Stimulated activated CD4-positive, alpha-beta T cell treated with anti-CD3 and anti-CD28 coated beads, Interleukin-1b, Interleukin-23, amount 100 ng/mL, for 24 hours (primary cell): ENCODE results near the gene RILPL1.
"Not testable (repeated sequence)": the region's sequence is repeated elsewhere in the genome, so short reads cannot be mapped to it uniquely, and the experiment has no call there.

Source experiments
- DNase-seq, 4 experiments: peaks; one replicate each; pipeline ENCODE4 v3.0.0-alpha.2; 2020; ENCODE audit warnings: low read depth in 4 of 4, low spot score in 1 of 4

Gene RILPL1

DNA sequence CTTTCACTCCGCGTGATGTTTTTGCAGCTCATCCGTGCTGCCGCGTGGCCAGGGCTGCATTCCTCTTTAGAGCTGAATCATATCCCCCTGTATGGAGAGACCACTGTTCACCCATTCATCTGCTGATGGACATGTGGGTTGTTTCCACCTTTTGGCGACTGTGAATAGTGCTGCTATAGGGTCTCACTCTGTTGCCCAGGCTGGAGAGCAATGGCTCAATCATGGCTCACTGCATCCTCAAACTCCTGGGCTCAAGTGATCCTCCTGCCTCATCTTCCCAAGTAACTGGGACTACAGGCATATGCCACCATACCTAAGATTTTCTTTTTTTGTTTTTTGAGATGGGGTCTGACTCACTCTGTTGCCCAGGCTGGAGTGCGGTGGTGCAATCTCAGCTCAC is 36.5 kb downstream of the RILPL1 start:
- DNase-seq: no peak

DNA sequence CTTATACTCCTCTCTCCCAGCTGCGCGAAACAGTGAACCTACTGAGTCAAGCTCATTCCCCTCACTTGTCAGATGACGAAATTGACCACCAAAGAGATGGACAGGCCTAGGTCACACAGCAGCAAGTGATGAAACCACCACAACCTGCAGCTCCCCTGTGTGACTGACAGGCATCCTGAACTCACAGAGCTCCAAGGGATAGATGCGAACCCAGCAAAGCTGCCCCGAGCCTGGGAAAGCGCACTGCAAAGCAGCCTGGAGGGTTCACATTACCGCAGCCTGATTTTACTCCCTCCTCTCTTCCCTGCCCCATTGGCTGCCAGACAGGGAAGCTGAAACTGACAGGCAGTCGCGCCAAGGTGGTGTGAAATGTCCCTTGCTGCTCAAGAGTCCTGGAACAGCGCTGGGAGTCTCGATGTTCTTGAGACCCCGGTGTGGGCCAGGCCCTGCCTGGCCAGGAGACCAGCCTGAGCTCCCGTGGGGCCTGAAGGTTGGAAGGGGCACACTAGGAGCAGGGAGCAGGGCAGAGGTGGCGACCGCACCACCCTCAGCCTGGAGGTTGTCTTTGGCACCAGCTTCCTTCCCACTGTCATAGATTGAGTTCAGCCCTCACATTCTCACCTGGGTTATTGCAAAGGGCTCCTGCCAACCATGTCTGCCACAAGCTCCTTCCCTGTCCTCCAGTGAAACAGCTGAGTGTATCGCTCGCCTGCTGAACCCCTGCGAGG is 39.2 kb downstream of the RILPL1 start:
- DNase-seq: no peak

DNA sequence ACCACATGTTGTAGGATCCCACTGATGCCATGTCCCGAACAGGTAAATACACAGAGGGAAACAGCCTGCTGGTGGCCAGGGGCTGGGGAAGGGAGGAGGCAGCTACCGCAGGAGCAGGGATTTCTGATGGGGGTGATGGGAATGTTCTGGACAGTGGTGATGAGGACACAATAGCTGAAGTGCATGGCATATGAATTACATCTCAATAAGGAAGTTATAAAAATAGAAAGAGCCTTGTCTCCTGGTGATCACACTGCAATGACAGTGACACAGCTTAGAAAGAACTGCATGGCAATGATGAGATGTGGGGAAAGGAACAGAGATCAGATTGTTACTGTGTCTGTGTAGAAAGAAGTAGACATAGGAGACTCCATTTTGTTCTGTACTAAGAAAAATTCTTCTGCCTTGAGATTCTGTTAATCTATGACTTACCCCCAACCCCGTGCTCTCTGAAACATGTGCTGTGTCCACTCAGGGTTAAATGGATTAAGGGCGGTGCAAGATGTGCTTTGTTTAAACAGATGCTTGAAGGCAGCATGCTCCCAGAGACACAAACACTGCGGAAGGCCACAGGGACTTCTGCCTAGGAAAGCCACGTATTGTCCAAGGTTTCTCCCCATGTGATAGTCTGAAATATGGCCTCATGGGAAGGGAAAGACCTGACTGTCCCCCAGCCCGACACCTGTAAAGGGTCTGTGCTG is 41.0 kb downstream of the RILPL1 start:
- not testable (repeated sequence) for DNase-seq

DNA sequence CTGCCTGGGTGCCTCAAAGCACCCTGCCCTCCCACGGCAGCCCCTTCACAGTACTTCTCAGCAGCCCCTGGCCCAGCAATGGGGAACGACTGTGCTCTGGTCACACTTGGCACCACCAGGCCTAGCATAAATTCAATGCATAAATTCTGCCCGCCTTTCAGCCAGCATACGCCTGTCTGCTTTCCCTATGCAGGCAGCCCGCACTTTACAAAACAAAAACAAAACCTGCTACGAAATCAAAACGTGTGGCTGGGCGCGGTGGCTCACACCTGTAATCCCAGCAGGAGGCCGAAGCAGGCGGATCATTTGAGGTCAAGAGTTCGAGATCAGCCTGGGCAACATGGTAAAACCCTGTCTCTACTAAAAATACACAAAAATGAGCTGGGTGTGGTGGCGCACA is 42.0 kb downstream of the RILPL1 start:
- no peak for DNase-seq

DNA sequence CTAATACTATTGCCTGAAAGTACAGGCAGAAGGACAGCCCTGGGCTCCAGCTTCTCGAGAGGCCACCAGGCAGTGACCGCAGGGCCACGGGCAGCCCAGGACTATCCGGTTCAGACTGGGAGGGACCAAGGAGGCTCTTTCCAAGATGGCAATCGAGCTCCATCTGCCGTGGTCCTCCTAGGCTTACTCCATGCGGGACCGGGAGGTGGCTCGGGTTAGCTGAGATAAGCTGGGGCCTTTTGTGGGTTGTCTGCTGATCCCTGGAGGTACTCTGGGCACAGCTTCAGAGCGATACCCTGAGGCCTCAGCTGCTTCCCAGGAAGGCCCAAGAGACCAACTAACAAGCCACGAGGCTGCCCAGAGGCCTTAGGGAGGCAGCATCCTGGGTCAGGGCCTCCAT is 42.5 kb downstream of the RILPL1 start:
- DNase-seq: no peak

DNA sequence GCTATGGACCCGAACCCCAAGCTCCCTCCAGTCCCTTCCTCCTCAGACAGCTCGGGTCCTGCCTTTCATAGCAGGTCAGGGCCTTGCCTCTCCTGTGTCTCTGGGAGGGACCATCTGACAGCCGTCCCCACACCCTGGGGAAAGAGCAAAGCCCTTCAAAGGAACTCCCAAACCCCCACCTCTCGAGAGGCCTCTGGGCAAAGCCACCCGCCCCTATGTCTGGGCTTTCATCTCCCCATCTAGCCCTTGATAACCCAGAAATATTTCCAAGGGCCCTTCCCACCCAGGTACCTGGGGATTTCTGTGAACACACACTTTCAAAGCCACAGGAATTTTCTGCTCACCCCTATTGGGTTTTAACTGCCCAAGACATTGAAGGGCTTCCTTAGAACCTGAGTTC is 43.4 kb downstream of the RILPL1 start:
- no peak for DNase-seq

DNA sequence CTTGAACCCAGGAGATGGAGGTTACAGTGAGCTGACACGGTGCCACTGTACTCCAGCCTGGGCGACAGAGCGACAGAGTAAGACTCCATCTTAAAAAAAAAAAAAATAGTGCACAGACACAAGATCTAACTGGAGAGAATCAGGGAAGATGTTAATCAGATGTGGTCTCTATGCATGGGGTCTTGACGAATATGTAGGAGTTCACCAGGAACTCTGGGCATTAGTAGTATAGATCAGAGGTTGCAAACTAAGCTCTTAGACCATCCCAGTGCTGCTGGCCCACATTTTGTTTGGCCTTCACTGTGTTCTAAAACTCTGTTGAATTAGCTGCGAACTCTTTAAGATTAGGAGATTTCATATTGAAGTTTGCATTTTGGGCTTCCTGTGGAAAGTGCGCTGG is 43.9 kb downstream of the RILPL1 start:
- DNase-seq: no peak

DNA sequence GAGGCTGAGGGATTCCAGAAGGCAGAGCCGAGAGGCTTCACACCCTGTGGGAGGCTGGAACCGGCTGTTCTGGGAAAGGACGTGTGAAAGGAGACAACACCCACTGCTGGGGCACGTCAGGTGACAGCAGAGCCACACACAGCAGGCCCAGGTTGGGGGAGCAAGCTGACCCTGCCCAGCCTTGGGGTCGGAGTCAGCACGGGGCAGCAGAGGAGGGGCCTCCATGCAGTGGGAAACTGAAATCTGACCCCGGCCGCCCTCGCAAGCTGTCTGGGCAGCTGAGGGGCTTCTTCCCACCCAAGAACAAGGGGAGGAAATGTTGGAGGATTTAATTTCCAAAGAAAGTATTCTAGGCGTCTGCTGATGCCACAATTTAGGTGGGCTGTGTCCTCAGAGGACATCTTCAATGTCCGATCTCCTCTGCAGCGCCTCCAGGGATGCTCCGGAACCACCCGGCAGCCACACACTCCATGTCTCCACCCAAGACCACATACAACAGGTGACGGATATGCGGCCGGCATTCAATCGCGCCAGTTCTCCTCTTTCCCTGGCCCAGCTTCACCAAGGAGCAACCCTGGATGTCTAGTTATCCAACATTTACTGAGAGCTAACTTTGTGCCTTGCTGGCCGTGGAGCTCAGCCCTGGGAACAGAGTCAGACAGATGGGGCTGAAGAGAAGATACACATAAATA is 44.8 kb downstream of the RILPL1 start:
- DNase-seq: no peak

DNA sequence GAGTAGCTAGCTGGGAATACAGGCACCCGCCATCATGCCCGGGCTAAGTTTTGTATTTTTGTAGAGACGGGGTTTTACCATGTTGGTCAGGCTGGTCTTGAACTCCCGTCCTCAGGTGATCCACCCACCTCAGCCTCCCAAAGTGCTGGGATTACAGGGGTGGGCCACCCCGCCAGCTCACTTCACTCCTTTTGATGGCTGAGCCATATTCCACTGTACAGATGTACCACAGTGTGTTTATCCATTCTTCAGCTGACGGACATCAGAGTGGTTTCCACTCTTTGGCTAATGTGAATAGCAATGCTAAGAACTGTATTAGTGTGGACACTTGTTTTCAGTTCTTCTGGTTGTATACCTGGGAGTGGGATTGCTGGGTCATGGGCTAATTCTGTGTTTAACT is 46.1 kb downstream of the RILPL1 start:
- no peak for DNase-seq

DNA sequence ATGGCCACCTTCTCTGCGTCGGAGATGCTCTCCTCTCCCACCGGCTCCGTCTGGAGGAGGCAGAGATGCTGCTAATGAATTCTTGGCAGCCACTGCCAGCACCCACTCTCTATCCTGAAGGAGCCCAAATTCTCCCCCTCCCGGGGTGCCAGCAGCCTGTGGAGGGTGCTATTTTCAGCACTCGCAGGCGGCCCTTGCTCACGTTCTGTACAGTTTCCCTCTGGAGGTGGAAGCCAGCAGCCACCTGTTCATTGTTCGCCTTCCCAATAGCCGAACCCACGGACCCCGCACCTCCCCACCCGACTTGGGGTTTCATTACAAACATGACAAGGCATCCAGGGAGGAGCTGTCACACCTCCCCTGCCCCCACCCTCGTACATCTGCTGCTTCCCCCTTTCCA is 47.8 kb downstream of the RILPL1 start:
- no peak for DNase-seq

DNA sequence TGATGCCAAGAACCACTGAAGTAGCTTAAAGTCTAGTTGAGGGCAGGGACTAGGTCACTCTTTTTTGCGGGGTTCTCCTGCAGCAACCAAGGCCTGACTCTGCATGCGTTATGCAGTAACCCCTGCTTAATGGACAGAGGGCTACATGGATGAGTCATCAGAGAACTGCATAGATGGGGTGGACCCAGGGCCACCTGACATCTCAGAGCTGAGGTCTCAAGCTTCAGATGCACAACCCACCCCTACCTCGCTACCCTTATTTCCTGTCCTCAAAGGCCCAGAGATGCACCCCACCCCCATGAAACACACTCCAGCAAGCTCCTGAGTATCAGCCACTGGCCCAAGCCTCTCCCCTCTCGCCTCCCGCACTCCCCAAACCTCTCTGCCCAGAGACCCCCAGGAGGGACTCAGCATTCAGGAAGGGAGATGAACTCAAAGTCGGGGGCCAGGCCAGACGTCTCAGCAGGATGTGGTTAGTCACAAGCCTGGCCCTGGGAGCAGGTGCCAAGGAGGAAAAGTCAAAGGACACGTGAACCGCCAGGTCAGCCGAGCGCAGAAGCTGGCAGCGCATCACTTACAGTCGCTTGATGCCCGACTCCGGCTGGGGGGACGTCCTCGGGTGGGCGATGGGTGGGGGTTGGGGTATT is 49.8 kb downstream of the RILPL1 start:
- DNase-seq: no peak

DNA sequence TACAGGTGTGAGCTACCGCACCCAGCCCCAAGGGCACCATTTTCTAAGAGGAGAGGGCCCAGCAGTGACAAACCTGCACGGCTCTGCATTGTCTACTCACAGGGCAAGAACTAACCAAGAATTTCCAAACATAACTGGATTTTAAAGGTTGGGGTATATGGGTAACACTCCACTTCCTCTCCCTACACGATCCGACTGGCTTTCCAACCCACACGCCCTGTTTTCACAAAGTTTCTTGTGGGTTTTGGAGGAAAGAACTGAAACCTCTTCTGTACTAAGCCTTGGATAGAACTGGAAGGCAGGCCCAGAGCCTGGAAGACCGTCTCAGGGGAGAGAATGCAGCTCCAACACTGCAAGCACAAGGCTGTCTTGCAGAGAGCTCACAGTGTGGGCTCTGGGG is 50.6 kb downstream of the RILPL1 start:
- DNase-seq: no peak

DNA sequence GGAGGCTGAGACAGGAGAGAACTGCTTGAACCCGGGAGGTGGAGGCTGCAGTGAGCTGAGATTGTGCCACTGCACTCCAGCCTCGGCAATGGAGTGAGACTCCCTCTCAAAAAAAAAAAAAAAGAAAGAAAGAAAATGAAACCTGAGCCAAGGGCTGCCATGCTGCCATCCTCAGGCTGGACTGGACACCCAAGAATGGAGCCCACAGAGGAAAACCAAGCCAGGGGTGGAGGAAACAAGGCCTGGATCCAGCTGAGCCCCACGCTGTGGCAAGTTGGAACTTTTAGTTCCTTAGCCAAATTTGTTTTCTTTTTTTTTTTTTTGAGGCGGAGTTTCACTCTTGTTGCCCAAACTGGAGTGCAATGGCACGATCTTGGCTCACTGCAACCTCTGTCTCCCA is 52.3 kb downstream of the RILPL1 start:
- DNase-seq: not testable (repeated sequence)

DNA sequence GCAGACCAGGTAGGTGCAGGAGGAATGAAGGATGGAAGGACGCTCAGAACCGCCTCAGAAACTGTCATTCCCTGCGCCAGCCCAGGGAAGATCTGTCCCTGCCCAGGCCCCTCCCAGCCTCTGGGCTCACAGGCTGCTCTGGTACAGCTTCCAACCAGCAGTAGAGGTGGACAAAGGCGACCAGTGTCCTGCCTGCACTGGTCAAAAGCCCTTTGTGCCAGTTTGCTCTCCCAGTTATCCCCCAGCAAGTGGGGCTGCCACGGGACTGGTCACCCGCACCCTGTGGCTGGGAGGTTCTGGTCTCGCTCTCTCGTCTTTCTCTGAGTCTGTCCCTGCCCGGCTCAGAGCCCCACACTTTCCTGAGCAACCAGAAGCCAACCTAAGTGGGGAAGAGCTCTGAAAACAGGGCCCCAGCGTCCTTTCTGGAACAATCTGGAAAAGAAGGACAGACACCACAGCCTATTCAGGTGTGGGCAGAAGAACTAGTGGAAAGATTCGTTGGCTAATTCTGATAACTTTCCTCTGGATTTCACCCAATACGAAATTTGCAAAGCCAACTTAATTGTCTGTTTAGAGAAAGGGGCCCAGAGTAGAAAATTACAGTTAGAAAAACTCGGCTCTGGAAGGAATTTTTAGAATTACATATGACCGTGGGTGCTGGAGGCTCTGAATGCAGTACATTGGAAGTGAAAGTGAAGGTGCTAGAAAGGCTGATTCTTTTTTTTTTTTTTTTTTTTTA is 53.9 kb downstream of the RILPL1 start:
- DNase-seq: no peak

DNA sequence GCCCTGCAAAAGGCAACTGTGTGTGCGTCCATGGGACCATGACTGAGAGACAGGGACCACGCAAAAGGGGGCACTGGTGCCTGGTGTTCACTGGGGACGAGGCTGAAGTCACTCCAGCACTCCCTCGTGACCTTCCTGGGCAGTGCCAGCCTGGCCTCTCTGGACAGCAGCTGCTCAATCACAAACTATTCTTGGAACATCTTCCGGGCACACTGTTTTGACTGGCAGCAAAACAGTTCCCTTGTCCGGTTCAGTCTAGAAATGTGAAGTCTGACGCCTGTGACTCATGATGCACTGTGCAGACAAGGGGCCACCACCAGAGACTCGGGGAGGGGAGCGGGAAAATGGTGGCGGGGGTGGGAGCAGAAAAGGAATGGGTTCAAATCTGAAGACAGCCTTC is 54.8 kb downstream of the RILPL1 start:
- no peak for DNase-seq

DNA sequence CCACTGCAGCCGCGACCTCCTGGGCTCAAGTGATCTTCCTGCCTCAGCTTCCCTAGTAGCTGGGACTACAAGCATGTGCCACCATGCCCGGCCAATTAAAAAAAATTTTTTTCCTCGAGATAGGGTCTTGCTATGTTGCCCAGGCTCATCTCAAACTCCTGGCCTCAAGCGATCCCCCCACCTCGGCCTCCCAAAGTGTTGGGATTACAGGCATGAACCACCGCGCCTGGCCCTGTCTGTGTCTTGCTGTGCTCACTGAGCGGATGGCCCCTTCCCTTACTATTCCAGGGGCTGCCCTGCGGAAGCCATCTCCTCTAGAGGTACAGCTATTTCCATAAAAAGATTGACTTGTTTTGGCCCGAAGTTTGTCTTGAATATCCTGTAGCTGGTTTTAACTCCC is 55.5 kb downstream of the RILPL1 start:
- DNase-seq: no peak

DNA sequence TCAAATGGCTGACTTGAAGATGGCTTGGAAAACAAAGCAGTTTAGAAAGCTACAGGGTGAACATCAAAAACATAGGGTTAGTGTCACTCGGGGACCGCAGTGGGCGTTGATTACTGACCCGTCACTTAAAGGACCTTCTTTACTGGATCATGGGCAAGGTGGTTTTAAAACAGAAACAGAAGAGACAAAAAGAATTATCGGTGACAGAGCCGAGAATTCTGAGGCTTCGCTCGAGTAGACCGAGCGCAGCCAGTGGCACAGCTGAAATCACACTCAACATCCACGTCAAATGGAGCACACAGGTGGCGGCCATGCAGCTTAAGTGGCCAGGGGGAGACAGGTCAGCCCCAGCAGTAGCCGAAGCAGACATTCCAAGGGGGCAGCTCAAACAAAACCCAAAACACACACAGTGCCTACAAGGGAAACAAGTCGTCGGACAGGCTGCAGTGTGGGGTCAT is 58.2 kb downstream of the RILPL1 start:
- no peak for DNase-seq

DNA sequence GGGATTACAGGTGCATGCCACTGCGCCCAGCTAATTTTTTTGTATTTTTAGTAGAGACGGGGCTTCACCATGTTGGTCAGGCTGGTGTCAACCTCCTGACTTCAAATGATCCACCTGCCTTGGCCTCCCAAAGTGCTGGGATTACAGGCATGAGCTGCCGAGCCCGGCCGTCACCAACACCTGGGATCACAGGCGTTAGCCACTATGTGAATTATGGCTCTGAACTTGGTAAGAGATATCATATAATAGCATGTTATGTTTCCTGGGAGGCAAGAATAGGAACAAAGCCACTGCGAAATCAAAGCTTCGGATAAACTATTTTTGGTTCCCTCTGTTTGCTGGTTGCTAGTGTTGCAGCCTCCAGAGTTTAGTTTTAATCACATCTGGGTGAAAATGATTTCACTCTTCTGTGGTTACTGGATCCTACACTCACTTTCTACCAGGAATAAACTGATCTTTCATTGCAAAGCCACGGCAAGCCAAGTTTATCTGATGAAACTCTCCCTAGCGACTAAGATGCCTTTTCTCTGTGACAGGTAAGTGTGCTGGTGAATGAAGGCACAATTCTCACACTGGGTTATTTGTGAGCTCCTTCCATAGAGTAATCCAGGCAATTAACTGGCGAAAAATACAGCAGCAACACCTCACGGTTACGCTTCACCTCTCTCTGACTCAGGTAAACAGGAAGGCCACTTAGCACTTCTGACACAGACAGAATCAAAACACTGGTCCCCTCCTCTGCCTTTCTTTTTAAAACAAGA is 58.9 kb downstream of the RILPL1 start:
- DNase-seq: no peak

DNA sequence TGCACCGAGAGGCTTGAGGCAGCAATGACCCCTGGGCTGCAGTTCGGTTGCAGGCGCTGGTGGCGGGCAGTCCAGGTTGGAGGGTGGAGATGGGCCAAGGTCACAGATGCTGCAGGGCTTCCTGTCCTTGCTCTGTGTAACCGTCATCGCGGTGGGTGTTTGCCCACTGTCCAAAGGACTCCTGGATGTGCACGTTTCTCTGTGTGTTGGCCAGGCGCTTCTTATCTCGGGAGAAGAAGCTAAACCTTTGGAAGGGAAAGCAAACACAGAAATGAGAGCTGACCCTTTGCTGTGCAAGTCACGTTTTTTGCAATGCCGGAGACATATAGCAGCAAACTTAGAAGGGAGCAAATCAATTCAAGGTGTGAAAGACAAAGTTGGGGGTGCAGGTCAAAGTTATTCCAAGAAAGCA is 61.1 kb downstream of the RILPL1 start:
- DNase-seq: no peak

DNA sequence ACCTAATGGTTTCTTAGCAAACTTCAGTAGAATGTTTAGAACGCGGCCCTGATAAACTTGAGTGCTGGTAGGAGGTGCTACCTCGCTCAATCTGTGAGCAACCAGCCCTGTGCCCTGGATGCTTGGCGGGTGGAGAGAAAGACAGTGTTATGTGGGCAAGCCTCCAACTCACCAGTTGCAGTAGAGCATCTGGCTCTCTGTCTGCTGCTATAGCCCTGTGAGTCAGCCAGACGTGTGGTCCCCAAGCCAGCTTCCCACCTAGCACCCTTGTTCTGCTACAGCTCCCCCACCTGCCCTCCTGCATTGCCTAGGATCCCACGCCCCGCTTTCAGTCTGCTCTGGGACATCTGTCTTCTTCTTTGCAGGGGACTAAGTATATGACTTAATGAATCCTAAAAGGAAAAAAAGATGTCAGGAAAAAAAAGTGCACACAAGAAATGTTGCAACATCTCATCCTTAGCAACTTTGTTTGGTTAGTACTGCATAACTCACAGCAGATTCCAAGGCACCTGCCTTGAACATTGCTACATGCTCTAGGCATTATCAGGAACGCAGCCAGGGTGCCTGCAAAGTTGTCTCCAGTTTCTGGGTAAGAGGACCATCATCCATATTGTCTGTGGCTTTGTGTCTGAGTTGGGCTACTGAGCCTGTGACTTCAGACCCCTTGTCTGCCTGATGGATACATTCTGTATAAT is 62.0 kb downstream of the RILPL1 start:
- no peak for DNase-seq
